ENCODE data around the gene EFR3B.

GRCh38 chr2:25029183-25029554 lies 12.7 kb upstream of the EFR3B start:
- TF ChIP-seq CTCF (IDR thresholded peaks at IDR 0.05; ENCODE audit: insufficient read depth, low read depth, low read length) = no peak
- TF ChIP-seq EZH2 (IDR thresholded peaks at IDR 0.05; ENCODE audit: insufficient read depth, low read length) = no peak
